HEK293T (cell line): Measurements from ENCODE around the gene SNHG17.

ENCODE experiments used
- ARNT ChIP-seq: fragments of 450-650 bp; IDR thresholded peaks from 2 replicates; pipeline ENCODE4 v1.6.1; 2017; ENCODE audit warnings: mild to moderate bottlenecking
- BHLHE40 ChIP-seq: fragments of 450-650 bp; IDR thresholded peaks from 2 replicates; pipeline ENCODE4 v1.6.1; 2016; ENCODE audit warnings: mild to moderate bottlenecking, moderate library complexity, borderline replicate concordance
- CTBP1 ChIP-seq: fragments of 450-650 bp; IDR thresholded peaks from 2 replicates; pipeline ENCODE4 v1.6.1; 2016; ENCODE audit warnings: borderline replicate concordance
- ELF4 ChIP-seq: fragments of 450-650 bp; IDR thresholded peaks from 2 replicates; pipeline ENCODE4 v1.6.1; 2017; ENCODE audit warnings: antibody characterized with exemption
- FOXA1 ChIP-seq: fragments of 450-650 bp; IDR thresholded peaks from 2 replicates; pipeline ENCODE4 v1.6.1; 2016; ENCODE audit warnings: mild to moderate bottlenecking
- FOXK2 ChIP-seq: fragments of 450-650 bp; IDR thresholded peaks from 2 replicates; pipeline ENCODE4 v1.6.1; 2016; ENCODE audit warnings: mild to moderate bottlenecking
- FOXM1 ChIP-seq: fragments of 450-650 bp; IDR thresholded peaks from 2 replicates; pipeline ENCODE4 v1.6.1; 2017; ENCODE audit warnings: mild to moderate bottlenecking, borderline replicate concordance
- LEF1 ChIP-seq: fragments of 450-650 bp; IDR thresholded peaks from 2 replicates; pipeline ENCODE4 v1.6.1; 2017; ENCODE audit warnings: mild to moderate bottlenecking, borderline replicate concordance
- PKNOX1 ChIP-seq: fragments of 450-650 bp; IDR thresholded peaks from 2 replicates; pipeline ENCODE4 v1.6.1; 2016
- SP1 ChIP-seq: fragments of 450-650 bp; IDR thresholded peaks from 2 replicates; pipeline ENCODE4 v1.6.1; 2017
- SUZ12 ChIP-seq: fragments of 450-650 bp; IDR thresholded peaks from 2 replicates; pipeline ENCODE4 v1.6.1; 2016; ENCODE audit warnings: mild to moderate bottlenecking

DNA sequence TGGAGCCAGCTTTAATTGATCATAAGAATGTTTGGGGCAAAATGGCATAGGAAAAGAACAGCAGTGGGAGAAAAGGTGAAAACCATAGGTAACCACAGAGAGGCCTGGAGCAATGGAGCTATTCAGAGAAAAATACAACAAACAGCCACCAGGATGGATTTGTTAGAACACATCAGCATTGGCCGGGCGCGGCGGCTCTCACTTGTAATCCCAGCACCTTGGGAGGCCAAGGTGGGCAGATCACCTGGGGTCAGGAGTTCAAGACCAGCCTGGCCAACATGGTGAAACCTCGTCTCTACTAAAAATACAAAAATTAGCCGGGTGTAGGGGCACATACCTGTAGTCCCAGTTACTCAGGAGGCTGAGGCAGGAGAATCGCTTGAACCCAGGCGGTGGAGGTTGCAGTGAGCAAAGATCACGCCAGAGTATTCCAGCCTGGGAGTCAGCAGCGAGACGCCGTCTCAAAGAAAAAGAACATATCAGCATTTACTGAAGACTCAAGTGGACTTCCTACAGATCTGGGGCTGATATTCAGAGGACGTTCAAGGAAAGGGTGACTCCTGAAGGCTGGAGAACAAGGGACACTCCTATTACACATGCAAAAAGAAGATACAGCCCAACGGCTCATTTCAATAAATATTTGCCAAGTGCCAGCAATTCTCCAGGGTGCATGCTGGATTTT lies 20.2 kb downstream of the SNHG17 start:
- TF ChIP-seq CTBP1 (no peak), SUZ12 (no peak), LEF1 (no peak), SP1 (no peak), PKNOX1 (no peak), BHLHE40 (no peak), ELF4 (no peak), FOXA1 (no peak), ARNT (no peak), FOXM1 (no peak), FOXK2 (no peak)
